Suprapubic skin (tissue), 3 donors: ENCODE measurements around the gene GNB2.

Source experiments
- CTCF ChIP-seq, 2 donors: fragments of 200-600 bp in 1 of 2; fragments of 450-650 bp in 1 of 2; sonication (generic) in 1 of 2; IDR thresholded peaks; one replicate each; pipeline ENCODE4 v1.5.1; 2016 to 2019; ENCODE audit warnings: antibody characterized with exemption in 2 of 2, mild to moderate bottlenecking in 1 of 2, moderate library complexity in 1 of 2
- EP300 ChIP-seq: sonication (generic); formaldehyde crosslinking; IDR thresholded peaks from one replicate; pipeline ENCODE4 v1.6.1; 2017; ENCODE audit warnings: antibody characterized with exemption
- POLR2A ChIP-seq, 2 donors: fragments of 450-650 bp; IDR thresholded peaks; one replicate each; pipeline ENCODE4 v1.6.1; 2017; ENCODE audit warnings: antibody characterized with exemption in 2 of 2, mild to moderate bottlenecking in 2 of 2, moderate library complexity in 2 of 2

- TF ChIP-seq POLR2A (IDR thresholded peaks at IDR 0.05) (no peak), CTCF (IDR thresholded peaks at IDR 0.05) (no peak), EP300 (no peak)
Measured at GRCh38 chr7:100683659-100684533, 10.4 kb downstream of the GNB2 start.
